ENCODE data around the gene SHTN1.

SHTN1 gene

DNA sequence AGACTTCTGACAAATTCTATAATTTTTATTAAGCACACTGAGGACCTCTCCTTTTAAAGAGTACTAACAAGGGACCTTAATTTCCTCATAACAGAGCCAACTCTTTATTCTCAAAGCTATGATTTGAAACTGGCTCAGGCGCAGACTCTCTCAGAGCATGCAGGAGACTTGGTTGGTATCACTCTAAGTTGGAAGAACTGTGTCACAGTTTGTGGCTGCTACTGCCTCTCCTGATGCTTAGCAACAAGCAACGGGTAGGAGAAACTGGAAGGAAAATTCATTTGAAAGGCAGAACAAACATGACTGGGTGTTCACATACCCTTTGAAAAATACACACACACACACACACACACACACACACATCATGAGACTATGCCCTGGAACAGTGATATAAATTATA, 122.3 kb downstream of the SHTN1 start:
- no peak for DNase-seq (ENCODE audit: low read depth)
- H3K4me3 ChIP-seq (ENCODE audit: low read depth, low read length) = no peak overlapping the region
- TF ChIP-seq, protein P1, sequence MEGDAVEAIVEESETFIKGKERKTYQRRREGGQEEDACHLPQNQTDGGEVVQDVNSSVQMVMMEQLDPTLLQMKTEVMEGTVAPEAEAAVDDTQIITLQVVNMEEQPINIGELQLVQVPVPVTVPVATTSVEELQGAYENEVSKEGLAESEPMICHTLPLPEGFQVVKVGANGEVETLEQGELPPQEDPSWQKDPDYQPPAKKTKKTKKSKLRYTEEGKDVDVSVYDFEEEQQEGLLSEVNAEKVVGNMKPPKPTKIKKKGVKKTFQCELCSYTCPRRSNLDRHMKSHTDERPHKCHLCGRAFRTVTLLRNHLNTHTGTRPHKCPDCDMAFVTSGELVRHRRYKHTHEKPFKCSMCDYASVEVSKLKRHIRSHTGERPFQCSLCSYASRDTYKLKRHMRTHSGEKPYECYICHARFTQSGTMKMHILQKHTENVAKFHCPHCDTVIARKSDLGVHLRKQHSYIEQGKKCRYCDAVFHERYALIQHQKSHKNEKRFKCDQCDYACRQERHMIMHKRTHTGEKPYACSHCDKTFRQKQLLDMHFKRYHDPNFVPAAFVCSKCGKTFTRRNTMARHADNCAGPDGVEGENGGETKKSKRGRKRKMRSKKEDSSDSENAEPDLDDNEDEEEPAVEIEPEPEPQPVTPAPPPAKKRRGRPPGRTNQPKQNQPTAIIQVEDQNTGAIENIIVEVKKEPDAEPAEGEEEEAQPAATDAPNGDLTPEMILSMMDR (IDR thresholded peaks at IDR 0.05; ENCODE audit: insufficient read depth, low read depth, low read length, missing control alignments) = no peak

DNA sequence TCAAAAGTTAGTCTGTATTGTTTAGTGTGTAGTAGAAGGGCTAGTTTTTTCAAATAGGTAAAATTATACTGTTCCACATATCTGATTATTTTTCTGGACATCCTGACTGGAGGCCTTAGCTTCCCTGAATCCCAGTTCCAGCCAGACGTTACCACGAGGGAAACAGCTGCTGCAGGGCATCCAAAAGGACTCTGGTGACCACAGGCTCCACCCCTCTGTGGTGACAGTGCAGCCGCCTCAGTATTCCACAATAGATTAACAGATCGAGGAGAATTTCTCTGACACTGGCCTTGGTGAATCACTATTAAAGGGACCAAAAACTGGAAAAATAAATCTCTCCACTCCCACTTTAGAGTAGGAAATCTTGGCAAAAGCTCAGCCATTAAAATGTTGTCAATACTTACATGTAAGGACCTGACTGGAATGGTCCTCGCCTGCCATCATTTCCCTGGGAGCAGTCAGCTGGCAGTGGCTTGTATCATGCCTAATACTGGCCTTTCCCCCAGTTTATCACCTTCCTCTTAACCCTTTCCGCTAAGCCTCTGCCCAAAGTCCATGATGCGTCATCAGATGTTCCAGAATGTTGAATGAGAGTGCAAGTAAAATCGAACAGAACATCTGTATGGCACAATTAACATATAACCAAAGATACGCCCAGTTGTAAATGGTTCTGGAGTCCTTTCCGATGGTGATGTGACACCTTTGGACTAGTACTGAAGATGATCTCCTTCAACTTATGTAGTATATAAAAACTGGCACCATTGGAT, 124.1 kb downstream of the SHTN1 start:
- TF ChIP-seq, protein P1 (IDR thresholded peaks at IDR 0.05; ENCODE audit: insufficient read depth, low read depth, low read length, missing control alignments) = no peak
- no peak overlapping the region for H3K4me3 ChIP-seq (ENCODE audit: low read depth, low read length)
- DNase-seq (ENCODE audit: low read depth) = no peak

DNA sequence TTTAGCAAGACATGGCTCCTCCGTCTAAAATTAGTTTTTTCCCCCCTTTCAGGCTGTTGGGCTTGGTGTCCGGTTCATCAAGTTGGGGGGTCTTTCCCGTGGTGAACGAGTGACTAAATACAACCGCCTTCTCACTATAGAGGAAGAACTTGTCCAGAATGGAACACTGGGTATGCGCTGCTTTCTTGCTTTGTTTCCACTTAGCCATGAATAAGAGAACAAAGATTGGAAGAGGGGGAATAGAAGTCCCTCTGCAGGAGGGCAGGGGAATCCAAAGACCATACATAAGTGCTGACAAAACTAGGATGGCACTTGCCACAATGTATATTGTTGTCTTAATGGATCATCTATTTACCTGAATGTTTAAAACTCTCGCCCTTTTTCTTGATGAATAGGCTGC, 125.2 kb downstream of the SHTN1 start:
- no peak overlapping the region for H3K4me3 ChIP-seq (ENCODE audit: low read depth, low read length)
- TF ChIP-seq, protein P1 (IDR thresholded peaks at IDR 0.05; ENCODE audit: insufficient read depth, low read depth, low read length, missing control alignments) = no peak
- no peak for DNase-seq (ENCODE audit: low read depth)

DNA sequence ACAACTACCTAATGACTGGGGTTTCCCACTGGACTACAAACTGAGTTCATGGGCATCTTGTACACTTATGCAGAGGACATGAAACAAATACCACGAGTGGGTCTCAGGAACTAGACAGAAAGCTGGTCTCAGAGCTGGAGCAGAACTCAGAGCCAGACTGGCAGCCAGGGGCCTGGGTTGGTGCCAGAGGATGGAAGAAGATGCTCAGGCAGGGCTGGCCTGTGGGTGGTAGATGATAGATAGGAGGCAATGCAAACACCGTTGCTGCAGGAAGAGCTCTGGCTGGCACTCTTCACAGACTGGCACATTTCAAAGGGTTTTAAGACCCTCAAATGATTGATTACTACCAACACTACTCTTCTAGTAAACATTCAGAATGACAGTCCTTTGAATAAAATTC, 126.9 kb downstream of the SHTN1 start:
- TF ChIP-seq, protein P1 (IDR thresholded peaks at IDR 0.05; ENCODE audit: insufficient read depth, low read depth, low read length, missing control alignments) = no peak
- DNase-seq (ENCODE audit: low read depth) = no peak
- H3K4me3 ChIP-seq (ENCODE audit: low read depth, low read length) = no peak overlapping the region

DNA sequence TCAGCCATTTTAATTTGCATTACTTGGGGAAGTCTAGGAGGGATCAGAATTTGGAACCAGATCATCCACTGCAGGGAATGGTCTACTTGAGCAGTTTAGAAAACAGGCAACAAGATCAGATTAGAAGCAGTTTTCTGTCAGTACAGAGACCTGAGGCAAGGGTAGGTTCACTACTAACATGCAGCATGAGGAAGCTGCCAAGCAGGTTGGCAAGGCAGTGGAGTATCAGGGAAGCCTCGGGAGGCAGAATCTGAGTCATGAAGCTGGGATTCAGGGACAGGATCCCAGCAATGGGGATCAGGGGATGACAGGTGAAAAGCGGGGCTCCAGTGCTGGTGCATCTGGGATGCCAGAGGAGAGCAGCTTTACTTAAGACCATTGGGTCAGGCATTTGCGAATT, 127.6 kb downstream of the SHTN1 start:
- DNase-seq (ENCODE audit: low read depth) = no peak
- TF ChIP-seq, protein P1 (IDR thresholded peaks at IDR 0.05; ENCODE audit: insufficient read depth, low read depth, low read length, missing control alignments) = no peak
- H3K4me3 ChIP-seq (ENCODE audit: low read depth, low read length) = no peak overlapping the region

DNA sequence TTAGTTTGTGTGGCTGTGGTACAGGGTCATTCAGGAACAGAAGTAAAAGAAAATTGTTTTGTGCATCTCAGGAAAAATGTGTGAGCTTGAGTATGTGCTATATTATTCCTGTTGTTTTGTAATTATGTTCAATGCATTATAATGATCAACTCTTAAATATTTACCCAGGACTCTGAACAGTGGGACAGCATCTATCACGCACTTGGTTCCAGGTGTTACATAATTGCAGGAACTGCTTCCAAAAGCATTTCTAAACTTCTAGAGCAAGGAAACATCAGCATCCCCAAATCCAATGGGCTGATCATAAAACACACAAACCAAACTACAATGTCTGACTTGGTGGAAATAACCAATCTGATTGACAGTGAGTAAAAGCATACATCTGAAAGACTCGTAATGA, 129.1 kb downstream of the SHTN1 start:
- no peak for DNase-seq (ENCODE audit: low read depth)

More for the DNA sequence above, 129.1 kb downstream of the SHTN1 start:
- no peak overlapping the region for H3K4me3 ChIP-seq (ENCODE audit: low read depth, low read length)
- TF ChIP-seq, protein P1 (IDR thresholded peaks at IDR 0.05; ENCODE audit: insufficient read depth, low read depth, low read length, missing control alignments) = no peak
